ENCODE measurements around the gene HGD. TPM values are rescaled to one million over a fixed set of nuclear protein-coding genes. Genes with fewer than 3 reads are reported as not detected.
A peak's percentile ranks its signal among the peaks of the same experiment; 100 is the strongest.

The HGD gene
- total RNA-seq, 1 experiment from 2014 or later: 1.5 TPM

- Mint-ChIP-seq H3K36me3 (no peaks in the 10 kb centered on the region), H3K4me3 (no peak overlapping the region), H3K27ac (no peak overlapping the region), H3K4me1 (peaks cover 11% of the 10 kb centered on the region), H3K9me3 (no peaks in the 10 kb centered on the region), H3K27me3 (ENCODE audit: low read depth) (no peaks in the 10 kb centered on the region)
- no peak for TF ChIP-seq CREM (CRISPR knock-in tag; IDR thresholded peaks at IDR 0.05)
- TF ChIP-seq NR1H2 (CRISPR knock-in tag; IDR thresholded peaks at IDR 0.05): no peak
- TF ChIP-seq ZNF423 (CRISPR knock-in tag; IDR thresholded peaks at IDR 0.05): no peak
- no peak for TF ChIP-seq MLX (CRISPR knock-in tag; IDR thresholded peaks at IDR 0.05)
- TF ChIP-seq ZNF317 (CRISPR knock-in tag; IDR thresholded peaks at IDR 0.05; ENCODE audit: borderline replicate concordance, low read depth): no peak
- TF ChIP-seq ZBTB21 (CRISPR knock-in tag; IDR thresholded peaks at IDR 0.05; ENCODE audit: borderline replicate concordance): no peak
- TF ChIP-seq IRF2 (CRISPR knock-in tag; IDR thresholded peaks at IDR 0.05; ENCODE audit: borderline replicate concordance, low read depth): no peak
- no peak for TF ChIP-seq ZNF219 (CRISPR knock-in tag; IDR thresholded peaks at IDR 0.05; ENCODE audit: borderline replicate concordance)
- no peak for TF ChIP-seq ZNF416 (CRISPR knock-in tag; IDR thresholded peaks at IDR 0.05)
- no peak for TF ChIP-seq FOXJ3 (CRISPR knock-in tag; IDR thresholded peaks at IDR 0.05; ENCODE audit: borderline replicate concordance)
- no peak for TF ChIP-seq CBFB (CRISPR knock-in tag; IDR thresholded peaks at IDR 0.05; ENCODE audit: low read depth)
- no peak for TF ChIP-seq NFE2L1 (CRISPR knock-in tag; IDR thresholded peaks at IDR 0.05)
- TF ChIP-seq NR2C2 (CRISPR knock-in tag; IDR thresholded peaks at IDR 0.05): no peak
- no peak for TF ChIP-seq SP1 (CRISPR knock-in tag; conservative IDR thresholded peaks at IDR 0.05)
- no peak for ATAC-seq
- ChIA-PET CTCF (interaction anchor here (1.0 to 1.3 kb wide), 2 partner anchors 12 to 148 kb away, joined by 3 read pairs; no protein-coding TSS in a partner anchor), POLR2A (interaction anchor here (0.6 kb wide), 1 partner anchor 196 kb away, joined by 4 read pairs; no protein-coding TSS in a partner anchor)
- DNase-seq (ENCODE audit: low spot score): no peak
Measured at GRCh38 chr3:120646771-120647432, 35.1 kb downstream of the HGD start.

GRCh38 chr3:120645083-120645845, 36.8 kb downstream of the HGD start:
- ChIA-PET CTCF (interaction anchor here (0.6 to 1.3 kb wide), 2 partner anchors 11 to 140 kb away, joined by 3 read pairs; no protein-coding TSS in a partner anchor), POLR2A (no interaction called here)
- Mint-ChIP-seq H3K27ac (no peak overlapping the region), H3K27me3 (ENCODE audit: low read depth) (no peaks in the 10 kb centered on the region), H3K4me1 (peaks cover 11% of the 10 kb centered on the region), H3K9me3 (no peaks in the 10 kb centered on the region), H3K36me3 (no peaks in the 10 kb centered on the region), H3K4me3 (no peak overlapping the region)
- TF ChIP-seq ZNF121 (CRISPR knock-in tag; IDR thresholded peaks at IDR 0.05) (0 out of 2 replicates have a peak, but pooled peaks have one; percentile 15), NR3C1 (CRISPR knock-in tag; conservative IDR thresholded peaks at IDR 0.05; ENCODE audit: low read depth) (no peak)
- no peak for ATAC-seq
- no peak for DNase-seq (ENCODE audit: low spot score)

DNA sequence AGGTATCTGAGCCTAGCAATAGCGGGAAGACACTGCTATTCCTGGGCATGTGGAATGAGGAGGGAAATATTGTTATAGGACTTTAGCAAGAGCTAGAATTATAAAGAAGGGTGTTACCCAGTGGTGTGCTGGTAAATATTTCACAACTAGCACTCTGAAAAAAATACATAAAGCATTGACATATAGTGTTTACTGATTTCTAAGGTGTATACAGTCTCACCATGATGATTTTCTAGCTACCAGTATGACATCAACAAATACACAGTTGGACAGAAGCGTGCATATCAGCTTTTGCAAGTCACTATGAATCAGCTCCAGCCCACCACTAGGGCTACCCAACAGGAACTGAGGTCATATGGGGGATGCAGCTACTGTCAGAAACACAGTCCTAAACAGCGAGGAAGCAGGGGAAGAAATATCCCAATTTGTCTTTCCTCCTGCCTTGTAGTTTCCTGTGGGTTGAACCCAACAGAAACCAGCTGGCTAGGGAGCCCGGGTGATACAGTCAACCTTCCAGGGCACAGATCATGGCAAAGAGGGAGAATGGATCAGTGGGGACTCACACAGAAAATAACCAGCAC, 39.6 kb downstream of the HGD start:
- DNase-seq (ENCODE audit: low spot score) (no peak), ATAC-seq (no peak)
- TF ChIP-seq, protein P1, sequence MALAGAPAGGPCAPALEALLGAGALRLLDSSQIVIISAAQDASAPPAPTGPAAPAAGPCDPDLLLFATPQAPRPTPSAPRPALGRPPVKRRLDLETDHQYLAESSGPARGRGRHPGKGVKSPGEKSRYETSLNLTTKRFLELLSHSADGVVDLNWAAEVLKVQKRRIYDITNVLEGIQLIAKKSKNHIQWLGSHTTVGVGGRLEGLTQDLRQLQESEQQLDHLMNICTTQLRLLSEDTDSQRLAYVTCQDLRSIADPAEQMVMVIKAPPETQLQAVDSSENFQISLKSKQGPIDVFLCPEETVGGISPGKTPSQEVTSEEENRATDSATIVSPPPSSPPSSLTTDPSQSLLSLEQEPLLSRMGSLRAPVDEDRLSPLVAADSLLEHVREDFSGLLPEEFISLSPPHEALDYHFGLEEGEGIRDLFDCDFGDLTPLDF (CRISPR knock-in tag; IDR thresholded peaks at IDR 0.05): no peak
- no peak for TF ChIP-seq ELF4 (CRISPR knock-in tag; IDR thresholded peaks at IDR 0.05; ENCODE audit: low read depth)
- no peak for TF ChIP-seq OVOL2 (CRISPR knock-in tag; IDR thresholded peaks at IDR 0.05; ENCODE audit: borderline replicate concordance)
- H3K9me3 Mint-ChIP-seq: peaks cover 12% of the 10 kb centered on the region
- H3K4me3 Mint-ChIP-seq: no peak overlapping the region
- POLR2A ChIA-PET: no interaction called here
- H3K36me3 Mint-ChIP-seq: peaks cover 8% of the 10 kb centered on the region; the same call in 1 of the 2 replicates
- CTCF ChIA-PET: interaction anchor here (0.6 to 1.4 kb wide), 2 partner anchors 24 to 152 kb away, joined by 3 to 5 read pairs; no protein-coding TSS in a partner anchor
- no peak overlapping the region for H3K27ac Mint-ChIP-seq
- peaks cover 18% of the 10 kb centered on the region for H3K4me1 Mint-ChIP-seq
- no peaks in the 10 kb centered on the region for H3K27me3 Mint-ChIP-seq (ENCODE audit: low read depth)

Measured in WTC11 (cell line).